ENCODE data around the gene GUCY2C. TPM values are rescaled to one million over a fixed set of nuclear protein-coding genes. Genes with fewer than 3 reads are reported as not detected.
A peak's percentile ranks its signal among the peaks of the same experiment; 100 is the strongest.

The GUCY2C gene
- total and polyA plus RNA-seq, 2 experiments from 2014 or later = 0.05 TPM; not detected in 1

DNA sequence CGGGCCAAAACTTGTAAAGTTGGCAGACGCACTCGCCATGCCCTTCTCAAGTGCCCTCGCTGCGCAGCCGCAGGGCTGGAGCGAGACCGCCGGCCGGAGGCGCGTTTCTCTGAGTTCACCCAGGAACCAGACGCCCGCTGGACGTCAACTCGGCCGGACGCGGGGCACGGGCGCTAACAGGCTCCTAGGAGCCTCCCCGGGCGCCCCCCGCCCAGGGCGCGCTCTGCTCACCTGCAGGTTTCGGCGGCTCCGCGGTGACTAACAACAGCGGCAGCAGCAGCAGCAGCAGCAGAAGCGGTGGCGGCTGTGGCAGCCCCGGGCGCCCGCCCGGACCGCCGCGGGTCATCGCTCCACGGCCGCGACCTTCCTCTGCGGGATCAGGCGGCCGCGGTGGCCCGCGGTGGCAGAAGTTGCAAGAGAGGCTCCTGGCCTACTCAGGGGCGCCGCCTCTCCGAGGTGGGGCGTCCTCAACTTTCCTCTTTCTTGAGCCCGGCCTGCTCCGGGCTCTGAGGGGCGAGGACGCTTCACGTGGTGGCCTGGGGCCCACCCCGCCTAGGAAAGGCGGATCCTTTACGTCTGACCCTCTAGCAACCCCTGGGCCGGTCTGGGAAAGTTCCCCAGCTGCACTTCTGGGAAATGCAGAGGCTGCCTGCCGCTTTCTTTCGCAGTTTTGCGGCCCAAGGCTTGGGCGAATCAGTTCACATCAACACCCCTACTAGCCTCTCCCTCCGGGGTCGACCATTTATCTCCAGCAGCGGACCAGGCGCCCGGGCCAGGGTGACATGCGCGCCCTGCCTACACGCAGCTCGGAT is 128.8 kb downstream of the GUCY2C start, which contains the start of gene PLBD1:
Gene PLBD1, minus strand, starts transcription at position 533 of the 812 bp plus-strand sequence. Its CDS starts 187 bp downstream, at position 346.
- no peak for TF ChIP-seq CTCF (IDR thresholded peaks at IDR 0.05; ENCODE audit: low read depth, low read length)
- Histone ChIP-seq H3K9me3 (ENCODE audit: low read depth) (no peaks in the 10 kb centered on the region), H3K4me1 (ENCODE audit: low read depth) (no peaks in the 10 kb centered on the region), H3K27me3 (peaks cover 5% of the 10 kb centered on the region), H3K36me3 (no peaks in the 10 kb centered on the region), H3K27ac (no peak within 1 kb of the TSS), H3K4me3 (peak within 1 kb of the TSS; percentile 20)
- peak; percentile 46 to 77 for DNase-seq (ENCODE audit: low read depth in 1 of 2, low spot score in 1 of 2)

- DNase-seq (ENCODE audit: low read depth in 1 of 2, low spot score in 1 of 2) = no peak
- no peak for TF ChIP-seq CTCF (IDR thresholded peaks at IDR 0.05; ENCODE audit: low read depth, low read length)
- Histone ChIP-seq H3K9me3 (ENCODE audit: low read depth) (no peaks in the 10 kb centered on the region), H3K27ac (no peak overlapping the region), H3K27me3 (peaks cover 5% of the 10 kb centered on the region), H3K4me3 (no peak overlapping the region), H3K36me3 (no peaks in the 10 kb centered on the region), H3K4me1 (ENCODE audit: low read depth) (no peaks in the 10 kb centered on the region)
Observed at GRCh38 chr12:14564336-14564959, 132.0 kb downstream of the GUCY2C start.

DNA sequence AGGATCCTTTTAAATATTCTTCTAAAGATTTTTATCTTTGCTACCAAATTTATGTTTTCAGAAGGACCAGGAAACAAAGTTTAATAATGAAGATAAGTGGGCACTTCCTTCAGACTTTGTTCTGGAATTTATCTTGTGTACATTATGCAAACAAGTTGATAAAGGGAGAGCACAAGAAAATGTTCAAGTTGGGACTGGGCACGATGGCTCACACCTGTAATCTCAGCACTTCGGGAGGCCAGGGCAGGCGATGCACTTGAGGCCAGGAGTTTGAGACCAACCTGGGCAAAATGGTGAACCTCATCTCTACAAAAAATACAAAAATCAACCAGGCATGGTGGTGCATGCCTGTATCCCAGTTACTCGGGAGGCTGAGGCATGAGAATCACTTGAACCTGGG is 133.4 kb downstream of the GUCY2C start:
- Histone ChIP-seq H3K27ac (no peak overlapping the region), H3K4me1 (ENCODE audit: low read depth) (no peaks in the 10 kb centered on the region), H3K36me3 (no peaks in the 10 kb centered on the region), H3K4me3 (no peak overlapping the region), H3K27me3 (peaks cover 5% of the 10 kb centered on the region), H3K9me3 (ENCODE audit: low read depth) (no peaks in the 10 kb centered on the region)
- DNase-seq (ENCODE audit: low read depth in 1 of 2, low spot score in 1 of 2) = no peak
- TF ChIP-seq CTCF (IDR thresholded peaks at IDR 0.05; ENCODE audit: low read depth, low read length) = no peak

Other genes starting within 250 kb of the GUCY2C start
- 3.7 and 10.0 TPM in 2 replicates for gene PLBD1, start 128.7 kb downstream of the GUCY2C start, total RNA-seq
- gene PLBD1, start 128.7 kb downstream of the GUCY2C start, polyA plus RNA-seq = 9.0 and 12.9 TPM in 2 replicates
- 24.5 and 28.2 TPM in 2 replicates for gene WBP11, start 106.9 kb upstream of the GUCY2C start, total RNA-seq
- gene WBP11, start 106.9 kb upstream of the GUCY2C start, polyA plus RNA-seq = 67.7 and 80.8 TPM in 2 replicates
- 0.56 and 1.0 TPM in 2 replicates for gene C12orf60, start 107.1 kb upstream of the GUCY2C start, total RNA-seq
- gene C12orf60, start 107.1 kb upstream of the GUCY2C start, polyA plus RNA-seq = 1.7 and 3.2 TPM in 2 replicates
- not detected in 2 replicates for gene SMCO3, start 117.6 kb upstream of the GUCY2C start, total RNA-seq
- gene SMCO3, start 117.6 kb upstream of the GUCY2C start, polyA plus RNA-seq = 0.16 and 0.22 TPM in 2 replicates
- not detected in 2 replicates for gene ART4, start 146.9 kb upstream of the GUCY2C start, total RNA-seq
- gene ART4, start 146.9 kb upstream of the GUCY2C start, polyA plus RNA-seq = 0.24 TPM in 1 of 2 replicates, not detected in the other
- 1.4 TPM in 1 of 2 replicates, not detected in the other for gene MGP, start 189.3 kb upstream of the GUCY2C start, total RNA-seq
- gene MGP, start 189.3 kb upstream of the GUCY2C start, polyA plus RNA-seq = 1.1 TPM in 1 of 2 replicates, not detected in the other
- not detected in 2 replicates for gene ERP27, start 241.9 kb upstream of the GUCY2C start, total RNA-seq
- gene ERP27, start 241.9 kb upstream of the GUCY2C start, polyA plus RNA-seq = not detected in 2 replicates

Measured in cardiac muscle cell (in vitro differentiated cells and primary cell).